ENCODE data around the gene TNFSF8. TPM values are rescaled to one million over a fixed set of nuclear protein-coding genes. Genes with fewer than 3 reads are reported as not detected.

TNFSF8 gene
- total and polyA plus RNA-seq, 9 of the 15 experiments (the other 6 are each of a cell fraction or from before 2014, with no cell fraction given) = 0.09 TPM; not detected in 8

DNA sequence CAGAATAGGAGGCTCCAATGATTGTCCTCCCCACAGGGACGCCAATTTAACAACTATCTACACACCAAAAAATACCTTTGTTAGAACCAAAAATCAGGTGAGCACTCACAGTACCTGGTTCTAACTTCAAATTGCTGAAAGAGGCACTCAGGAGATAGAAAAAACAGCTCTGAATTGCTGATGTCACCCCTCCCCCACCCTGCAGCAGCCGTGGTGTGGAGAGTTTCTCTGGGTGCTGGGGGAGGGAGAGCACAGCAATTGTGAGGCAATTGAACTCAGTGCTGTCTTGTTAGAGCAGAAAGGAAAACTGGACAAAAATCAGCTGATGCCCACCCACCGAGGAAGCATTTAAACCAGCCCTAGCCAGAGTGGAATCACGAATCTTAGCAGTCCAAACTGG, 41.8 kb downstream of the TNFSF8 start:
- Histone ChIP-seq H2AFZ (ENCODE audit: low read depth, low read length) (no peak overlapping the region), H3K9ac (ENCODE audit: insufficient read depth in 1 of 2, low read depth in 2 of 2, low read length in 2 of 2) (no peak overlapping the region), H3K36me3 (ENCODE audit: control insufficient read depth, insufficient read depth, low read length) (no peaks in the 10 kb centered on the region), H3K4me3 (no peak overlapping the region), H3K9me3 (replicated peaks; ENCODE audit: control insufficient read depth, insufficient read depth, low read depth, low read length) (no peaks in the 10 kb centered on the region), H3K9me1 (ENCODE audit: control insufficient read depth, insufficient read depth, low read length) (no peaks in the 10 kb centered on the region), H3K79me2 (ENCODE audit: control insufficient read depth, insufficient read depth, low read length) (no peaks in the 10 kb centered on the region), H3K4me2 (ENCODE audit: insufficient read depth, low read length) (no peak overlapping the region), H4K20me1 (replicated peaks; ENCODE audit: control insufficient read depth, insufficient read depth, low read length) (no peaks in the 10 kb centered on the region), H3K4me1 (replicated peaks in 1 of 2; ENCODE audit: control insufficient read depth in 2 of 2, insufficient read depth in 2 of 2, low read length in 2 of 2) (no peaks in the 10 kb centered on the region), H3K27me3 (ENCODE audit: control insufficient read depth in 2 of 2, insufficient read depth in 2 of 2, low read length in 2 of 2) (no peaks in the 10 kb centered on the region), H3K27ac (ENCODE audit: extremely low read depth, low read depth, low read length) (no peak overlapping the region)
- POLR2A ChIA-PET = interaction anchor here (0.8 kb wide), 1 partner anchor 28 kb away, joined by 3 read pairs; no protein-coding TSS in a partner anchor
- TF ChIP-seq ZFX (CRISPR knock-in tag; IDR thresholded peaks at IDR 0.05) (no peak), PHB2 (IDR thresholded peaks at IDR 0.05; ENCODE audit: low read depth) (no peak), SOX6 (IDR thresholded peaks at IDR 0.05) (no peak), ZNF696 (CRISPR knock-in tag; conservative IDR thresholded peaks at IDR 0.05) (no peak), SAFB (IDR thresholded peaks at IDR 0.05; ENCODE audit: borderline replicate concordance, low read depth, low read length) (no peak)
- 0% methylated on average over 4 of the region's 4 CpGs for WGBS (ENCODE audit: insufficient coverage, low coverage, missing lambda C conversion rate)
- intact Hi-C loops (cut with micrococcal nuclease) = no loop called here
- DNase-seq (ENCODE audit: extremely low read depth in 1 of 4, low spot score in 3 of 4) = no peak
- in situ Hi-C loops (cut with MboI) = no loop called here
- CTCF ChIA-PET (ENCODE audit: low intra/inter-chr PET ratio) = no interaction called here
- ATAC-seq = no peak
- no peak for FAIRE-seq
- BruUV-seq (replicated peaks) = no TSS peak

DNA sequence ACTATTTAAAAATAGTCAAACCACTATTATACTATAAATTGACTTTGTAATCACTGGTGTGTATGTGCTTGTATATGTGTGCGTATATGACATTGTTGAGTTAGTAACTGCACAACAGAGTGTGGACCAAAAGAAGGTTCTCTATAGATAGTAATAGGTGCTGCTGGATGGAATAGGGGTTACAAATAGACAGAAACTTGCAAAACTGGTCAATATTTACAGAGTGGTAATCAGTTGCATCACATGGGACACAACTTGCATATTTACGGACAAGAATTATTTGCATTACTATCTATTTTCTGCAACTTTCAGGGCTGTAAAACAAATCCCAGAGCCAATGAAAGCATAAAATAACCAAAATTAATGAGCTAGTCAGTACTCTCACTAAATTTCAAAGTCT, 42.4 kb downstream of the TNFSF8 start:
- H3K4me2 ChIP-seq (ENCODE audit: insufficient read depth, low read length) = no peak overlapping the region
- WGBS (ENCODE audit: insufficient coverage, low coverage, missing lambda C conversion rate) = 4% methylated on average over 2 of the region's 2 CpGs
- CTCF ChIA-PET (ENCODE audit: low intra/inter-chr PET ratio) = no interaction called here

More for the DNA sequence above, 42.4 kb downstream of the TNFSF8 start:
- Histone ChIP-seq H3K9me3 (replicated peaks; ENCODE audit: control insufficient read depth, insufficient read depth, low read depth, low read length) (no peaks in the 10 kb centered on the region), H3K79me2 (ENCODE audit: control insufficient read depth, insufficient read depth, low read length) (no peaks in the 10 kb centered on the region), H3K4me3 (no peak overlapping the region), H3K9me1 (ENCODE audit: control insufficient read depth, insufficient read depth, low read length) (no peaks in the 10 kb centered on the region), H3K9ac (ENCODE audit: insufficient read depth in 1 of 2, low read depth in 2 of 2, low read length in 2 of 2) (no peak overlapping the region), H4K20me1 (replicated peaks; ENCODE audit: control insufficient read depth, insufficient read depth, low read length) (no peaks in the 10 kb centered on the region), H2AFZ (ENCODE audit: low read depth, low read length) (no peak overlapping the region), H3K4me1 (replicated peaks in 1 of 2; ENCODE audit: control insufficient read depth in 2 of 2, insufficient read depth in 2 of 2, low read length in 2 of 2) (no peaks in the 10 kb centered on the region), H3K27me3 (ENCODE audit: control insufficient read depth in 2 of 2, insufficient read depth in 2 of 2, low read length in 2 of 2) (no peaks in the 10 kb centered on the region), H3K36me3 (ENCODE audit: control insufficient read depth, insufficient read depth, low read length) (no peaks in the 10 kb centered on the region), H3K27ac (ENCODE audit: extremely low read depth, low read depth, low read length) (no peak overlapping the region)
- FAIRE-seq (no peak), ATAC-seq (no peak), DNase-seq (ENCODE audit: extremely low read depth in 1 of 4, low spot score in 3 of 4) (no peak)
- no TSS peak for BruUV-seq (replicated peaks)
- TF ChIP-seq ELF1 (tag; IDR thresholded peaks at IDR 0.05) (no peak), SRSF3 (IDR thresholded peaks at IDR 0.05; ENCODE audit: insufficient read depth, low read length) (no peak), ELF4 (CRISPR knock-in tag; IDR thresholded peaks at IDR 0.05) (no peak), PHF20 (IDR thresholded peaks at IDR 0.05; ENCODE audit: partially characterized antibody) (no peak), ZNF253 (CRISPR knock-in tag; conservative IDR thresholded peaks at IDR 0.05) (no peak)
- in situ Hi-C loops (cut with MboI) = no loop called here
- POLR2A ChIA-PET = no interaction called here
- intact Hi-C loops (cut with micrococcal nuclease) = no loop called here
